ENCODE measurements around the gene ASB8.

DNA sequence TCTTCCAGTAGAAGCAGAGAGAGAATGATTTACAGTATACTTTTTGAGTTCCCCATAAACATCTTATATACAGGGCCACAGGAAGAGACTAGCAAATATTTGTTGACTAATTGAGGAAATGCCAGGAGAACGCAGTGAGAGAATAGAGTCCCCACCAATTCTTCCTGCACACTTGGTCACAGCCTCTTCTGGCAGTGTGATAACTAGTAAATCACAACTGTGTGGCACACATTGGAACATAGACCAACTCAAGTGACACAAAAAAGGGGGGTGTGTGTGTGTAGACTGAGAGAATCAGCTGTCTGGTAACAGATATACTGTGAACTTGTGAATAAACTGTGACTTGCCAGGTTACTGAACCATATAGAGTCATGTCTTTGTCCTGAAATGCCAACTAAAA, 27.9 kb downstream of the ASB8 start:
- TF ChIP-seq, protein P1, sequence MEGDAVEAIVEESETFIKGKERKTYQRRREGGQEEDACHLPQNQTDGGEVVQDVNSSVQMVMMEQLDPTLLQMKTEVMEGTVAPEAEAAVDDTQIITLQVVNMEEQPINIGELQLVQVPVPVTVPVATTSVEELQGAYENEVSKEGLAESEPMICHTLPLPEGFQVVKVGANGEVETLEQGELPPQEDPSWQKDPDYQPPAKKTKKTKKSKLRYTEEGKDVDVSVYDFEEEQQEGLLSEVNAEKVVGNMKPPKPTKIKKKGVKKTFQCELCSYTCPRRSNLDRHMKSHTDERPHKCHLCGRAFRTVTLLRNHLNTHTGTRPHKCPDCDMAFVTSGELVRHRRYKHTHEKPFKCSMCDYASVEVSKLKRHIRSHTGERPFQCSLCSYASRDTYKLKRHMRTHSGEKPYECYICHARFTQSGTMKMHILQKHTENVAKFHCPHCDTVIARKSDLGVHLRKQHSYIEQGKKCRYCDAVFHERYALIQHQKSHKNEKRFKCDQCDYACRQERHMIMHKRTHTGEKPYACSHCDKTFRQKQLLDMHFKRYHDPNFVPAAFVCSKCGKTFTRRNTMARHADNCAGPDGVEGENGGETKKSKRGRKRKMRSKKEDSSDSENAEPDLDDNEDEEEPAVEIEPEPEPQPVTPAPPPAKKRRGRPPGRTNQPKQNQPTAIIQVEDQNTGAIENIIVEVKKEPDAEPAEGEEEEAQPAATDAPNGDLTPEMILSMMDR (IDR thresholded peaks at IDR 0.05; ENCODE audit: low read depth, low read length, poor library complexity, severe bottlenecking) = no peak
- TF ChIP-seq EZH2phosphoT487 (IDR thresholded peaks at IDR 0.05; ENCODE audit: borderline replicate concordance, low read length) = no peak
